OCI-LY7 (cell line): ENCODE results near the gene SARS2. TPM values are rescaled to one million over a fixed set of nuclear protein-coding genes. Genes with fewer than 3 reads are reported as not detected.
A peak's percentile ranks its signal among the peaks of the same experiment; 100 is the strongest.

Experiments used
- BruUV-seq: library from RNA; stranded (reverse); fragments of 400-500 nt; replicated peaks from 2 replicates; lab custom pipeline; 2021; lab: Mats Ljungman, UMichigan
- CTCF ChIA-PET: fragments of 300-600 bp; sonication (Branson Sonifier 250); formaldehyde crosslinking; loops from one replicate; lab custom pipeline; 2022; ENCODE audit warnings: antibody characterized with exemption; ENCODE audit not compliant: unreplicated experiment; lab: Charles Lee
- POLR2A ChIA-PET: fragments of 300-600 bp; sonication (Branson Sonifier 250); formaldehyde crosslinking; loops from one replicate; lab custom pipeline; 2022; ENCODE audit warnings: antibody characterized with exemption; lab: Charles Lee
- DNase-seq: peaks from one replicate; pipeline ENCODE4 v3.0.0-alpha.2; 2015; ENCODE audit warnings: low spot score
- H2AFZ ChIP-seq: fragments of 200-600 bp; sonication (generic), shearing (Covaris generic); 2 replicates; pipeline ENCODE4 v1.6.1; 2014; ENCODE audit warnings: mild to moderate bottlenecking, antibody characterized with exemption, low read length, moderate library complexity
- H3K27ac ChIP-seq: fragments of 200-600 bp; sonication (generic); 2 replicates; pipeline ENCODE4 v1.5.1; 2014; ENCODE audit warnings: mixed run types, low read depth, mild to moderate bottlenecking, moderate library complexity, low read length, inconsistent platforms; ENCODE audit not compliant: poor library complexity, severe bottlenecking
- H3K36me3 ChIP-seq: fragments of 200-600 bp; sonication (generic); 2 replicates; pipeline ENCODE4 v1.6.1; 2014; ENCODE audit warnings: mild to moderate bottlenecking, antibody characterized with exemption, low read length, moderate library complexity, mixed read lengths; ENCODE audit not compliant: insufficient read depth
- H3K4me1 ChIP-seq: fragments of 200-600 bp; sonication (generic); 2 replicates; pipeline ENCODE4 v1.5.1; 2014; ENCODE audit warnings: mild to moderate bottlenecking, low read length; ENCODE audit not compliant: insufficient read depth, poor library complexity, severe bottlenecking
- H3K4me2 ChIP-seq: fragments of 200-600 bp; sonication (generic); 2 replicates; pipeline ENCODE4 v1.6.1; 2014; ENCODE audit warnings: mild to moderate bottlenecking, low read length
- H3K4me3 ChIP-seq: fragments of 200-600 bp; sonication (generic); 2 replicates; pipeline ENCODE4 v1.5.1; 2014; ENCODE audit warnings: mild to moderate bottlenecking, low read depth, low read length; ENCODE audit not compliant: poor library complexity, severe bottlenecking
- H3K79me2 ChIP-seq: fragments of 200-600 bp; sonication (generic); 2 replicates; pipeline ENCODE4 v1.6.1; 2016; ENCODE audit warnings: low read depth, mild to moderate bottlenecking, low read length, moderate library complexity, mixed read lengths; ENCODE audit not compliant: insufficient read depth
- H3K9me2 ChIP-seq: fragments of 200-600 bp; sonication (generic); 2 replicates; pipeline ENCODE4 v1.6.1; 2016; ENCODE audit warnings: mild to moderate bottlenecking, low read length, mixed read lengths; ENCODE audit not compliant: insufficient read depth
- H3K9me3 ChIP-seq: fragments of 200-600 bp; sonication (generic); 2 replicates; pipeline ENCODE4 v1.6.1; 2014; ENCODE audit warnings: mild to moderate bottlenecking, mixed run types, low read length, mixed read lengths
- H4K20me1 ChIP-seq: fragments of 200-600 bp; sonication (generic); 2 replicates; pipeline ENCODE4 v1.6.1; 2014; ENCODE audit warnings: mild to moderate bottlenecking, antibody characterized with exemption, low read length, moderate library complexity, mixed read lengths; ENCODE audit not compliant: insufficient read depth
- EZH2phosphoT487 ChIP-seq: fragments of 200-600 bp; sonication (generic); IDR thresholded peaks from 2 replicates; pipeline ENCODE4 v1.6.1; 2018; ENCODE audit warnings: low read depth, borderline replicate concordance, mild to moderate bottlenecking, mixed run types, antibody characterized with exemption, low read length, moderate library complexity, mixed read lengths
- intact Hi-C: fragments of 100-400 bp; cut with micrococcal nuclease; formaldehyde crosslinking; loops from one replicate; pipeline ENCODE4 v1.10.0; 2022; ENCODE audit not compliant: unreplicated experiment
- total RNA-seq, 2 experiments: library from RNA; depleted of rRNA in 1 of 2; stranded (reverse); fragments of >200 nt in 1 of 2; shearing (Covaris generic) in 1 of 2; gene quantifications; 2 replicates each; pipeline ENCODE4 v1.2.3, GENCODE V29; 2014 to 2022
- TF ChIP-seq, protein P1 (sequence below): fragments of 200-600 bp; sonication (generic); conservative IDR thresholded peaks from 2 replicates; pipeline ENCODE4 v1.5.1; 2014; ENCODE audit warnings: mild to moderate bottlenecking, antibody characterized with exemption, low read length, moderate library complexity, mixed read lengths

The SARS2 gene
- total RNA-seq, 2 experiments from 2014 or later: 37.7 to 52.8 TPM

DNA sequence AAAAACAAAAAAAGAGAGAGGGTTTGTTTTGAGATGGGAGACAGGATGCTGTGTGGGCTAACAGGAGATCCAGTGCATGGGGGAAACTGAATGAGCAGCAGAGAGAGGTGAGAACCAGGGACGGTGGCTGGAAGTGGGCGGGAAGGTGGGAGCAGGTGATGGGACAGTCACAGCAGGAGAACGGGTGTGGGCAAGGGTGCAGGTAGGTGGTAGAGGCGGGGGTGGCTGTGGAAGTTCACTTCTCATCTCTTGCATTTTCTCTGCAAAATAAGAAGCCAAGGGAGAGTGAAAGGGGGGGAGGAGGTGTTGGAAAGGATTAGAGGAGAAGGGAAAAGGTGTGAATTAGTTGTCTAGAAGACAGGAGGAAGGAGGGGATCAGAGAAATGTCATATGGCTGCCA is 23.1 kb upstream of the SARS2 start:
- ChIA-PET POLR2A (no interaction called here), CTCF (no interaction called here)
- Histone ChIP-seq H2AFZ (no peak overlapping the region), H3K4me1 (no peaks in the 10 kb centered on the region), H3K36me3 (no peaks in the 10 kb centered on the region), H3K4me2 (no peak overlapping the region), H3K9me2 (no peaks in the 10 kb centered on the region), H3K79me2 (no peaks in the 10 kb centered on the region), H4K20me1 (no peaks in the 10 kb centered on the region), H3K27ac (no peak overlapping the region), H3K9me3 (no peaks in the 10 kb centered on the region), H3K4me3 (no peak overlapping the region)
- no TSS peak for BruUV-seq
- TF ChIP-seq EZH2phosphoT487: no peak
- TF ChIP-seq, protein P1, sequence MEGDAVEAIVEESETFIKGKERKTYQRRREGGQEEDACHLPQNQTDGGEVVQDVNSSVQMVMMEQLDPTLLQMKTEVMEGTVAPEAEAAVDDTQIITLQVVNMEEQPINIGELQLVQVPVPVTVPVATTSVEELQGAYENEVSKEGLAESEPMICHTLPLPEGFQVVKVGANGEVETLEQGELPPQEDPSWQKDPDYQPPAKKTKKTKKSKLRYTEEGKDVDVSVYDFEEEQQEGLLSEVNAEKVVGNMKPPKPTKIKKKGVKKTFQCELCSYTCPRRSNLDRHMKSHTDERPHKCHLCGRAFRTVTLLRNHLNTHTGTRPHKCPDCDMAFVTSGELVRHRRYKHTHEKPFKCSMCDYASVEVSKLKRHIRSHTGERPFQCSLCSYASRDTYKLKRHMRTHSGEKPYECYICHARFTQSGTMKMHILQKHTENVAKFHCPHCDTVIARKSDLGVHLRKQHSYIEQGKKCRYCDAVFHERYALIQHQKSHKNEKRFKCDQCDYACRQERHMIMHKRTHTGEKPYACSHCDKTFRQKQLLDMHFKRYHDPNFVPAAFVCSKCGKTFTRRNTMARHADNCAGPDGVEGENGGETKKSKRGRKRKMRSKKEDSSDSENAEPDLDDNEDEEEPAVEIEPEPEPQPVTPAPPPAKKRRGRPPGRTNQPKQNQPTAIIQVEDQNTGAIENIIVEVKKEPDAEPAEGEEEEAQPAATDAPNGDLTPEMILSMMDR: no peak
- no peak for DNase-seq
- intact Hi-C loops: no loop called here

DNA sequence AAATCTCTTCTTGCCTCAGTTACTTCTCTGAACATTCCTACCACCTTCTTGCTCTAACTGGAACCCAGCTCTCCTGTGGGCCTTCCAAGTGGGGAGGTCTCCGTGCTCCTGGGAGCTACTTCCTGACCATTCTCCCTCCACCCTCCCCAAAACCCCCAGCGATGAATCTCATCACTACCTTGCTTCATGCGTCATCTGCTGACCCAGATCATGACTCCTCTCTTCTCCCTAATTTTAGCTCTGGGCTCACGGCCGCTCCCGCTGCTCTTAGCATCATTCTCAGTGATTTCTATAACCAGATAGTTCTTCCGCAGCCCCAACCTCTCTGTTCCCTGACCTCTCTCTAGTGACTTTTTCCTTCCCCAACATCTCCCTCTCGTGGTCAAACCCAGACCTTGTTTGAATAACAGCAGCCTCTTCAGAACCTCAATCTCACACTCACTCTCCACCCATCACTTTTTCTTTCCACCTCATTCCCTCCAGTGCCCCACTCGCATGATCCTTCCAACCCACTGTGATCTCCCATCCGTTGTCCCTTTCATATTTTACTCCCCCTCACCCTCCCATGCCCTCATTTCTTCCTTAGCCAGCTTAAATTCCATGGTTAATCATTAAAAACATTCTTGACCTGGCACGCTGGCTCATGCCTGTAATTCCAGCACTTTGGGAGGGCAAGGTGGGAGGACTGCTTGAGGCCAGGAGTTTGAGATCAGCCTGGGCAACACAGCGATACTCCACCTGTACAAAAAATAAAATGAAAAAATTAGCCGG is 22.0 kb upstream of the SARS2 start:
- DNase-seq: peak; percentile 63
- Histone ChIP-seq H3K4me1 (no peaks in the 10 kb centered on the region), H4K20me1 (no peaks in the 10 kb centered on the region), H3K4me2 (peak overlapping the region; percentile 26; the same call in 1 of the 2 replicates), H3K79me2 (no peaks in the 10 kb centered on the region), H3K4me3 (no peak overlapping the region), H3K27ac (no peak overlapping the region), H3K9me2 (no peaks in the 10 kb centered on the region), H3K9me3 (no peaks in the 10 kb centered on the region), H3K36me3 (no peaks in the 10 kb centered on the region), H2AFZ (no peak overlapping the region; the same call in 1 of the 2 replicates)
- ChIA-PET CTCF (no interaction called here), POLR2A (no interaction called here)
- no peak for TF ChIP-seq EZH2phosphoT487
- TF ChIP-seq, protein P1: peak; percentile 76
- intact Hi-C loops: no loop called here
- no TSS peak for BruUV-seq

DNA sequence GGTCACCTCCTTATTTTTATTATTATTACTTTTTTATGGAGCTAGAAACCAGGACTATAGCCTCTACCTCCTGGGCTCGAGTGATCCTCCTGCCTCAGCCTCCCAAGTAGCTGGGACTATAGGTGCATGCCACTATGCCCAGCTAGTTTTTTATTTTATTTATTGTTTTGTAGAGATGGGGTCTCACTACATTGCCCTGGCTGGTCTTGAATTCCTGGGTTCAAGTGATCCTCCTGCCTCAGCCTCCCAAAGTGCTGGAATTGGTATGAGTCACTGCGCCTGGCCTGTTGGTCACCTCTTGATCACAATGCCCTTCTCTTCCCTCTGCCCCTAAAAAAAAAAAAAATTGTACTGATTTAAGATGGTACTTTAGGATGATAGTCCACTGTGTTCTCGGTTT is 20.6 kb upstream of the SARS2 start:
- Histone ChIP-seq H2AFZ (no peak overlapping the region), H3K27ac (no peak overlapping the region), H3K36me3 (no peaks in the 10 kb centered on the region), H4K20me1 (no peaks in the 10 kb centered on the region), H3K9me3 (no peaks in the 10 kb centered on the region), H3K4me2 (no peak overlapping the region), H3K4me3 (no peak overlapping the region), H3K79me2 (no peaks in the 10 kb centered on the region), H3K9me2 (no peaks in the 10 kb centered on the region), H3K4me1 (no peaks in the 10 kb centered on the region)
- DNase-seq: no peak
- CTCF ChIA-PET: no interaction called here
- POLR2A ChIA-PET: interaction anchor here (0.7 kb wide), 1 partner anchor 20 kb away, joined by 3 read pairs; no protein-coding TSS in a partner anchor
- BruUV-seq: no TSS peak
- no peak for TF ChIP-seq EZH2phosphoT487
- TF ChIP-seq, protein P1: no peak
- intact Hi-C loops: no loop called here
